GM18526 (cell line): ENCODE data around the gene MLPH.

ENCODE experiments used
- POLR2A ChIP-seq: IDR thresholded peaks from 3 replicates; pipeline ENCODE4 v1.6.1; 2011; ENCODE audit not compliant: insufficient read length; ENCODE audit errors: extremely low read depth

The MLPH gene

GRCh38 chr2:237566401-237567235 lies 79.6 kb downstream of the MLPH start, which contains the start of gene PRLH:
PRLH (plus strand) TSS chr2:237566574; CDS start chr2:237566574, 0 bp downstream.
- no peak for TF ChIP-seq POLR2A

GRCh38 chr2:237567276-237568029 lies 80.4 kb downstream of the MLPH start:
- TF ChIP-seq POLR2A, result no peak

GRCh38 chr2:237568121-237568660 lies 81.1 kb downstream of the MLPH start:
- no peak for TF ChIP-seq POLR2A

- TF ChIP-seq POLR2A, result no peak
Observed at GRCh38 chr2:237569041-237569440, 82.0 kb downstream of the MLPH start.

GRCh38 chr2:237569896-237570295 lies 82.8 kb downstream of the MLPH start:
- TF ChIP-seq POLR2A, result no peak

- no peak for TF ChIP-seq POLR2A
Observed at GRCh38 chr2:237570776-237571335, 83.8 kb downstream of the MLPH start.

- TF ChIP-seq POLR2A, result no peak
Observed at GRCh38 chr2:237571551-237571950, 84.5 kb downstream of the MLPH start.

GRCh38 chr2:237572021-237572741 lies 85.1 kb downstream of the MLPH start:
- TF ChIP-seq POLR2A, result no peak

GRCh38 chr2:237572742-237573101 lies 85.7 kb downstream of the MLPH start:
- no peak for TF ChIP-seq POLR2A

- no peak for TF ChIP-seq POLR2A
Observed at GRCh38 chr2:237573721-237574415, 86.8 kb downstream of the MLPH start.

- no peak for TF ChIP-seq POLR2A
Observed at GRCh38 chr2:237574467-237574866, 87.4 kb downstream of the MLPH start.

- TF ChIP-seq POLR2A, result no peak
Observed at GRCh38 chr2:237574894-237575868, 88.1 kb downstream of the MLPH start.
